DOHH2 (cell line): Measurements from ENCODE around the gene STX18.

ENCODE experiments used
- EZH2phosphoT487 ChIP-seq: fragments of 200-600 bp; sonication (generic); IDR thresholded peaks from 2 replicates; pipeline ENCODE4 v1.6.1; 2017; ENCODE audit warnings: borderline replicate concordance, mild to moderate bottlenecking, antibody characterized with exemption, low read length, moderate library complexity, mixed read lengths
- TF ChIP-seq, protein P1 (sequence below): fragments of 200-600 bp; sonication (generic); IDR thresholded peaks from one replicate; pipeline ENCODE4 v1.5.1; 2014; ENCODE audit warnings: antibody characterized with exemption, mild to moderate bottlenecking, low read depth, low read length; ENCODE audit not compliant: poor library complexity, severe bottlenecking

DNA sequence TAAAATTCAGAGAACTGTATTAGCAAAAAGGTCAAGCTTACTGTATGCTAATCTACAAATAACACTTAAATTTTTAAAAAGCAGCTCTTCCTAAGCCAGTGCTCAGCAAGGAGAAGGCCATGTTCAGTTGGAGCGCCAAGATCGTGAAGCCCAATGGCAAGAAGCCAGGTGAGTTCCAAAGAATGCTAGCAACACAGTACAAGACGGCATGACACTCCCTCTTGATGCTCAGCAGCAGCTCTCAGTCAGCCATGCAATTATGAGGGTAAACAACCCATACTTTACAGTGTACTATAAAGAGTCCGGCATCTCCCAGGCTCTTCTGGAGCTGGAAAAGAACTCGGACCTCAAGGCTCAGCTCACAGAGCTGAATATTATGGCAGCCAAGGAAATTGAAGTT, 34.9 kb downstream of the STX18 start:
- TF ChIP-seq, protein P1, sequence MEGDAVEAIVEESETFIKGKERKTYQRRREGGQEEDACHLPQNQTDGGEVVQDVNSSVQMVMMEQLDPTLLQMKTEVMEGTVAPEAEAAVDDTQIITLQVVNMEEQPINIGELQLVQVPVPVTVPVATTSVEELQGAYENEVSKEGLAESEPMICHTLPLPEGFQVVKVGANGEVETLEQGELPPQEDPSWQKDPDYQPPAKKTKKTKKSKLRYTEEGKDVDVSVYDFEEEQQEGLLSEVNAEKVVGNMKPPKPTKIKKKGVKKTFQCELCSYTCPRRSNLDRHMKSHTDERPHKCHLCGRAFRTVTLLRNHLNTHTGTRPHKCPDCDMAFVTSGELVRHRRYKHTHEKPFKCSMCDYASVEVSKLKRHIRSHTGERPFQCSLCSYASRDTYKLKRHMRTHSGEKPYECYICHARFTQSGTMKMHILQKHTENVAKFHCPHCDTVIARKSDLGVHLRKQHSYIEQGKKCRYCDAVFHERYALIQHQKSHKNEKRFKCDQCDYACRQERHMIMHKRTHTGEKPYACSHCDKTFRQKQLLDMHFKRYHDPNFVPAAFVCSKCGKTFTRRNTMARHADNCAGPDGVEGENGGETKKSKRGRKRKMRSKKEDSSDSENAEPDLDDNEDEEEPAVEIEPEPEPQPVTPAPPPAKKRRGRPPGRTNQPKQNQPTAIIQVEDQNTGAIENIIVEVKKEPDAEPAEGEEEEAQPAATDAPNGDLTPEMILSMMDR: no peak
- TF ChIP-seq EZH2phosphoT487: no peak
